K562 (cell line): ENCODE measurements around the gene IDUA. TPM values are rescaled to one million over a fixed set of nuclear protein-coding genes. Genes with fewer than 3 reads are reported as not detected.
A peak's percentile ranks its signal among the peaks of the same experiment; 100 is the strongest.

Experiments
- ATAC-seq: fragments of 200-7000 bp; cut with Tn5 transposase; 3 replicates; pipeline ENCODE4 v1.9.1; 2020; ENCODE audit warnings: moderate library complexity
- BruUV-seq: library from RNA; stranded (reverse); fragments of 400-500 nt; replicated peaks from 2 replicates; lab custom pipeline; 2021; lab: Mats Ljungman, UMichigan
- CTCF ChIA-PET: fragments of 300-600 bp; formaldehyde crosslinking; extraction: SDS; loops from one replicate; lab custom pipeline; 2021; ENCODE audit warnings: low intra/inter-chr PET ratio; lab: Yijun Ruan, JAX
- POLR2A ChIA-PET: fragments of 300-600, 350-650 bp; sonication (Branson Sonifier 250); formaldehyde crosslinking; extraction: SDS; loops from one replicate; lab custom pipeline; 2021; ENCODE audit warnings: antibody characterized with exemption, inconsistent platforms; lab: Yijun Ruan, JAX
- DNase-seq, 4 experiments: peaks; one replicate each; pipeline versions ENCODE4 v3.0.0 to v3.0.0-alpha.2; 2011 to 2018; ENCODE audit warnings: low spot score in 3 of 4, mixed read lengths in 3 of 4; ENCODE audit errors: extremely low read depth in 1 of 4
- FAIRE-seq: peaks from 2 replicates; lab custom pipeline; 2011; peaks lifted over from hg19 to GRCh38; lab: Jason Lieb, UNC
- H2AFZ ChIP-seq: 2 replicates; pipeline ENCODE4 v1.6.0; 2011; ENCODE audit warnings: low read depth, low read length, control low read depth, inconsistent platforms
- H3K27ac ChIP-seq: fragments of 200-600 bp; 3 replicates; pipeline ENCODE4 v1.8.0; 2011; ENCODE audit warnings: low read depth, mild to moderate bottlenecking, control low read depth, inconsistent platforms, low read length, moderate library complexity, mixed read lengths; ENCODE audit errors: extremely low read depth
- H3K27me3 ChIP-seq, 2 experiments: fragments of 300-600 bp in 1 of 2; 2 replicates in 1 of 2; 3 replicates in 1 of 2; pipeline versions ENCODE4 v1.6.0 to v1.8.0; 2011; ENCODE audit warnings: inconsistent platforms in 2 of 2, low read length in 2 of 2, mild to moderate bottlenecking in 1 of 2, mixed read lengths in 1 of 2, moderate library complexity in 1 of 2; ENCODE audit not compliant: control insufficient read depth in 2 of 2, insufficient read depth in 2 of 2
- H3K36me3 ChIP-seq: fragments of 300-600 bp; 3 replicates; pipeline ENCODE4 v1.8.0; 2011; ENCODE audit warnings: mild to moderate bottlenecking, low read length, inconsistent platforms; ENCODE audit not compliant: control insufficient read depth, insufficient read depth
- H3K4me1 ChIP-seq, 2 experiments: fragments of 200-600 bp in 1 of 2; replicated peaks in 1 of 2; 2 replicates in 1 of 2; 3 replicates in 1 of 2; pipeline versions ENCODE4 v1.5.1 to v1.8.0; 2011; ENCODE audit warnings: inconsistent platforms in 2 of 2, low read length in 2 of 2, mild to moderate bottlenecking in 1 of 2, mixed read lengths in 1 of 2, moderate library complexity in 1 of 2; ENCODE audit not compliant: control insufficient read depth in 2 of 2, insufficient read depth in 2 of 2
- H3K4me2 ChIP-seq: 2 replicates; pipeline ENCODE4 v1.6.1; 2011; ENCODE audit warnings: low read length, control low read depth, inconsistent platforms, mixed read lengths; ENCODE audit not compliant: insufficient read depth
- H3K4me3 ChIP-seq: fragments of 200-600 bp; sonication (generic), shearing (Covaris generic); 2 replicates; pipeline ENCODE4 v1.5.1; 2016; ENCODE audit warnings: control low read depth, inconsistent platforms
- H3K79me2 ChIP-seq: fragments of 200-600 bp; 3 replicates; pipeline ENCODE4 v1.8.0; 2011; ENCODE audit warnings: low read length, inconsistent platforms; ENCODE audit not compliant: control insufficient read depth, insufficient read depth
- H3K9ac ChIP-seq, 2 experiments: 2 replicates each; pipeline versions ENCODE4 v1.6.0 to v1.6.1; 2011; ENCODE audit warnings: low read depth in 2 of 2, low read length in 2 of 2, control low read depth in 1 of 2, inconsistent platforms in 1 of 2, mild to moderate bottlenecking in 1 of 2, mixed read lengths in 1 of 2; ENCODE audit not compliant: insufficient read depth in 1 of 2
- H3K9me1 ChIP-seq: one replicate; pipeline ENCODE4 v1.6.0; 2011; ENCODE audit warnings: inconsistent platforms, mild to moderate bottlenecking, low read length, moderate library complexity; ENCODE audit not compliant: control insufficient read depth, insufficient read depth
- H3K9me3 ChIP-seq: replicated peaks from 2 replicates; pipeline ENCODE4 v1.5.1; 2011; ENCODE audit warnings: low read depth, low read length, inconsistent platforms; ENCODE audit not compliant: control insufficient read depth, insufficient read depth
- H4K20me1 ChIP-seq: replicated peaks from 2 replicates; pipeline ENCODE4 v1.6.1; 2011; ENCODE audit warnings: low read length, inconsistent platforms, mixed read lengths; ENCODE audit not compliant: control insufficient read depth, insufficient read depth
- GTF2A2 ChIP-seq: IDR thresholded peaks from 2 replicates; pipeline ENCODE4 v1.6.1; 2016; ENCODE audit warnings: mild to moderate bottlenecking, missing genetic modification characterization, missing compliant biosample characterization
- JUND ChIP-seq, 2 experiments: IDR thresholded peaks; 2 replicates in 1 of 2; 3 replicates in 1 of 2; pipeline ENCODE4 v1.6.1; 2011; ENCODE audit warnings: borderline replicate concordance in 2 of 2, low read depth in 2 of 2, low read length in 2 of 2, improper control_type of control experiment in 1 of 2, missing biosample characterization in 1 of 2, missing genetic modification characterization in 1 of 2, missing genetic modification reagents in 1 of 2
- NBN ChIP-seq: fragments of 450-650 bp; IDR thresholded peaks from 2 replicates; pipeline ENCODE4 v1.6.1; 2016; ENCODE audit warnings: low read depth, mild to moderate bottlenecking
- NCOR1 ChIP-seq: fragments of 450-650 bp; IDR thresholded peaks from 2 replicates; pipeline ENCODE4 v1.6.1; 2016; ENCODE audit warnings: mild to moderate bottlenecking, moderate library complexity
- PHB ChIP-seq: fragments of 250-450 bp; sonication (Bioruptor Pico); IDR thresholded peaks from 2 replicates; pipeline ENCODE4 v1.5.0; 2021
- POLR2G ChIP-seq: fragments of 200-400 bp; formaldehyde crosslinking; IDR thresholded peaks from 2 replicates; pipeline ENCODE4 v1.6.1; 2017; ENCODE audit warnings: low read depth, mild to moderate bottlenecking, antibody characterized with exemption, low read length, moderate library complexity
- POLR3G ChIP-seq: IDR thresholded peaks from 2 replicates; pipeline ENCODE4 v1.6.1; 2011; ENCODE audit not compliant: insufficient read length, insufficient replicate concordance; ENCODE audit errors: extremely low read depth
- RFX1 ChIP-seq: fragments of 450-650 bp; IDR thresholded peaks from 2 replicates; pipeline ENCODE4 v1.6.1; 2016; ENCODE audit warnings: mild to moderate bottlenecking, moderate library complexity
- SRSF9 ChIP-seq: fragments of 200-400 bp; formaldehyde crosslinking; IDR thresholded peaks from 2 replicates; pipeline ENCODE4 v1.6.1; 2017; ENCODE audit warnings: low read depth, low read length, borderline replicate concordance
- TCFL5 ChIP-seq: fragments of 250-450 bp; sonication (Bioruptor Pico); conservative IDR thresholded peaks from 2 replicates; pipeline ENCODE4 v1.6.1; 2021; ENCODE audit warnings: mild to moderate bottlenecking, moderate library complexity, matching md5 sums
- YBX1 ChIP-seq: fragments of 450-650 bp; IDR thresholded peaks from 2 replicates; pipeline ENCODE4 v1.7.1; 2016; ENCODE audit warnings: mild to moderate bottlenecking
- ZFPM2 ChIP-seq: fragments of 250-450 bp; sonication (Bioruptor Pico); IDR thresholded peaks from 2 replicates; pipeline ENCODE4 v1.5.1; 2022; ENCODE audit warnings: mild to moderate bottlenecking
- ZNF224 ChIP-seq: sonication (generic); formaldehyde crosslinking; IDR thresholded peaks from 2 replicates; pipeline ENCODE4 v1.8.0; 2022; ENCODE audit warnings: mild to moderate bottlenecking, missing genetic modification reagents
- ZNF408 ChIP-seq: fragments of 250-450 bp; sonication (Bioruptor Pico); IDR thresholded peaks from 2 replicates; pipeline ENCODE4 v1.4.0; 2020; ENCODE audit warnings: low read depth, mild to moderate bottlenecking, moderate library complexity
- WGBS: fragments of 100-300 bp; shearing (Covaris generic); methylation state at CpG from one replicate; pipeline ENCODE4 v1.1.6; 2016; ENCODE audit warnings: low coverage, mixed read lengths; ENCODE audit not compliant: insufficient coverage; ENCODE audit errors: missing lambda C conversion rate; 5-methylcytosine and 5-hydroxymethylcytosine counted together
- in situ Hi-C: fragments of 300-500 bp; cut with MboI; formaldehyde crosslinking; loops from 4 replicates; pipeline ENCODE4 v1.15.0; 2018; ENCODE audit warnings: inconsistent platforms, mixed read lengths
- intact Hi-C: fragments of 100-400 bp; cut with micrococcal nuclease; formaldehyde crosslinking; loops from 2 replicates; pipeline ENCODE4 v1.14.2; 2022
- polyA plus RNA-seq, 8 experiments: library from polyadenylated mRNA; depleted of rRNA in 4 of 8; stranded (reverse) in 5 of 8; unstranded in 3 of 8; fragments of >200 nt; fragmentation: Nextera tagmentation in 2 of 8; fragmentation: Illumina TruSeq in 1 of 8; extraction: Ambion mirVana in 2 of 8; extraction: Trizol in 1 of 8; gene quantifications; 2 replicates each; pipeline versions ENCODE4 v1.2.1 to v1.2.3, GENCODE V29; 2011 to 2014; ENCODE audit warnings: inconsistent platforms in 1 of 8, missing spikeins in 1 of 8
- total RNA-seq, 7 experiments: library from RNA; depleted of rRNA in 6 of 7; stranded (reverse); fragments of >200 nt in 6 of 7; fragmentation: Illumina TruSeq in 2 of 7; extraction: Trizol in 2 of 7; gene quantifications; 2 replicates each; pipeline versions ENCODE4 v1.2.1 to v1.2.3, GENCODE V29; 2011 to 2021; ENCODE audit warnings: low replicate concordance in 1 of 7
- TF ChIP-seq, protein P1 (sequence below): fragments of 450-650 bp; IDR thresholded peaks from one replicate; pipeline ENCODE4 v1.6.1; 2018; ENCODE audit warnings: mild to moderate bottlenecking, moderate library complexity; ENCODE audit not compliant: partially characterized antibody
- TF ChIP-seq, protein P2 (sequence below): sonication (generic); formaldehyde crosslinking; IDR thresholded peaks from 2 replicates; pipeline ENCODE4 v1.8.1; 2023; ENCODE audit warnings: mild to moderate bottlenecking, missing genetic modification reagents
- TF ChIP-seq, protein P3 (sequence below): fragments of 250-450 bp; sonication (Bioruptor Pico); IDR thresholded peaks from 2 replicates; pipeline ENCODE4 v1.5.1; 2021; ENCODE audit warnings: mild to moderate bottlenecking

Gene IDUA
- total and polyA plus RNA-seq, 9 of the 15 experiments (the other 6 are each of a cell fraction or from before 2014, with no cell fraction given): 0.04 to 16.1 (median 1.2) TPM

DNA sequence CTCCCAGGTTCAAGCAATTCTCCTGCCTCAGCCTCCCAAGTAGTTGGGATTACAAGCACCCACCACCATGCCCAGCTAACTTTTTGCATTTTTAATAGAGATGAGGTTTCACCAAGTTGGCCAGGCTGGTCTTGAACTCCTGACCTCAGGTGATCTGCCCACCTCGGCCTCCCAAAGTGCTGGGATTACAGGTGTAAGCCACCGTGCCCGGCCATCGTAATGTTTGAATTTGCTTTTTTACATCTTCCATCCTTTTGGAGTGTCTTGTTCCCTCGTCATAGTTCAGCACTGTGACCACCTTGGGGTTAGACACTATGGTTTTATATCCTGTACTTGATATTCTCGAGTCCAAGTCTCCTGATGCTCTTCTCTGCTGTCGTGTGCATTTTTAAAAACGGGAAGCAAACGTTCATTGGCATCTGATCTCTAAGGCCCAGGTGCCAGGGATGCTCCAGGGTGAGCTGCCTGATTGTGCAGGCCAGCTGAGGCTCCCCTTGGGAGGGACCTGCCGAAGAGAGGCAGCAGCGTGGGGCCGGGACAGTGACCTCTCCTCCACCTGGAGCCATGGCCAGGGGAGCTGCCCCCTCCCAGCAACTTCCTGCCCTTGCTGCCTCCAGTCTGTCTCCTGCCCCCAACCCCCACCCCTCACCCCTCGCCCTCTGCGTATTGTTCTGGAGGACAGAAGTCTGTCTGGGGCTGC is 30.2 kb upstream of the IDUA start (continued):
- TF ChIP-seq, protein P1, sequence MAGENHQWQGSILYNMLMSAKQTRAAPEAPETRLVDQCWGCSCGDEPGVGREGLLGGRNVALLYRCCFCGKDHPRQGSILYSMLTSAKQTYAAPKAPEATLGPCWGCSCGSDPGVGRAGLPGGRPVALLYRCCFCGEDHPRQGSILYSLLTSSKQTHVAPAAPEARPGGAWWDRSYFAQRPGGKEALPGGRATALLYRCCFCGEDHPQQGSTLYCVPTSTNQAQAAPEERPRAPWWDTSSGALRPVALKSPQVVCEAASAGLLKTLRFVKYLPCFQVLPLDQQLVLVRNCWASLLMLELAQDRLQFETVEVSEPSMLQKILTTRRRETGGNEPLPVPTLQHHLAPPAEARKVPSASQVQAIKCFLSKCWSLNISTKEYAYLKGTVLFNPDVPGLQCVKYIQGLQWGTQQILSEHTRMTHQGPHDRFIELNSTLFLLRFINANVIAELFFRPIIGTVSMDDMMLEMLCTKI: no peak
- no peak for TF ChIP-seq ZFPM2
- TF ChIP-seq GTF2A2 (tag): no peak
- TF ChIP-seq RFX1: no peak
- TF ChIP-seq, protein P2, sequence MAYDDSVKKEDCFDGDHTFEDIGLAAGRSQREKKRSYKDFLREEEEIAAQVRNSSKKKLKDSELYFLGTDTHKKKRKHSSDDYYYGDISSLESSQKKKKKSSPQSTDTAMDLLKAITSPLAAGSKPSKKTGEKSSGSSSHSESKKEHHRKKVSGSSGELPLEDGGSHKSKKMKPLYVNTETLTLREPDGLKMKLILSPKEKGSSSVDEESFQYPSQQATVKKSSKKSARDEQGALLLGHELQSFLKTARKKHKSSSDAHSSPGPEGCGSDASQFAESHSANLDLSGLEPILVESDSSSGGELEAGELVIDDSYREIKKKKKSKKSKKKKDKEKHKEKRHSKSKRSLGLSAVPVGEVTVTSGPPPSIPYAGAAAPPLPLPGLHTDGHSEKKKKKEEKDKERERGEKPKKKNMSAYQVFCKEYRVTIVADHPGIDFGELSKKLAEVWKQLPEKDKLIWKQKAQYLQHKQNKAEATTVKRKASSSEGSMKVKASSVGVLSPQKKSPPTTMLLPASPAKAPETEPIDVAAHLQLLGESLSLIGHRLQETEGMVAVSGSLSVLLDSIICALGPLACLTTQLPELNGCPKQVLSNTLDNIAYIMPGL (CRISPR knock-in tag): no peak

DNA sequence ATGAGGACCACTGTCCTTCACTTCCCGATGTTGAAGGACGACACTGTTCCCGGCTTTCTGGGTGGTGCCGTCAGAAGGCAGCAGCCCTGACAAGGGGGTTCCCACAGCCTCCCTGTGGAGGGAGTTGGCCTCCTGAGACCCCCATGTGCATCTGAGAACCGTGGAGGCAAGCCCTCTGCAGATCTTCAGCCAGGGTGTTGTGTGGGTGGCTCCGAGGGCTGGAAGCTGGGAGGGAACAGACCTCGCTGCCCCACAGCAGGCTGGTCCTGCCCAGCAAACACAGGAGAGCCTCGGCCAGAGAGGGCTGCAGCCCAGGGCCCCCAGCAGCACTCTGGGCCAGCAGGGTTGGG is 29.6 kb upstream of the IDUA start:
- H2AFZ ChIP-seq: no peak overlapping the region
- FAIRE-seq: no peak
- no peak overlapping the region for H3K4me2 ChIP-seq
- CTCF ChIA-PET: interaction anchor here (0.7 kb wide), 1 partner anchor 115 kb away, joined by 3 read pairs; no protein-coding TSS in a partner anchor
- H4K20me1 ChIP-seq: no peaks in the 10 kb centered on the region
- intact Hi-C loops: no loop called here
- WGBS: 66% methylated on average over 8 of the region's 8 CpGs
- peak overlapping the region in 1 of 2 experiments; percentile 58; a peak in 1 of 4 replicates for H3K9ac ChIP-seq
- TF ChIP-seq NBN (no peak), TCFL5 (CRISPR knock-in tag) (no peak), NCOR1 (no peak), JUND (IDR thresholded peaks at IDR 0.05; ENCODE audit: borderline replicate concordance, low read depth, low read length) (no peak), JUND (tag; IDR thresholded peaks at IDR 0.05; ENCODE audit: borderline replicate concordance, low read depth, low read length) (no peak), ZNF408 (no peak), POLR2G (no peak), YBX1 (no peak), PHB (CRISPR knock-in tag) (no peak), ZNF224 (no peak), POLR3G (no peak), SRSF9 (no peak)
- TF ChIP-seq, protein P3, sequence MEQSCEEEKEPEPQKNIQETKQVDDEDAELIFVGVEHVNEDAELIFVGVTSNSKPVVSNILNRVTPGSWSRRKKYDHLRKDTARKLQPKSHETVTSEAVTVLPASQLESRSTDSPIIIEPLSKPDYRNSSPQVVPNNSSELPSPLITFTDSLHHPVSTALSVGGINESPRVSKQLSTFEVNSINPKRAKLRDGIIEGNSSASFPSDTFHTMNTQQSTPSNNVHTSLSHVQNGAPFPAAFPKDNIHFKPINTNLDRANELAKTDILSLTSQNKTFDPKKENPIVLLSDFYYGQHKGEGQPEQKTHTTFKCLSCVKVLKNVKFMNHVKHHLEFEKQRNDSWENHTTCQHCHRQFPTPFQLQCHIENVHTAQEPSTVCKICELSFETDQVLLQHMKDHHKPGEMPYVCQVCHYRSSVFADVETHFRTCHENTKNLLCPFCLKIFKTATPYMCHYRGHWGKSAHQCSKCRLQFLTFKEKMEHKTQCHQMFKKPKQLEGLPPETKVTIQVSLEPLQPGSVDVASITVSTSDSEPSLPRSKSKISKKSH (CRISPR knock-in tag): no peak
- TF ChIP-seq, all 486 proteins: peak for 0
- no peak overlapping the region for H3K27ac ChIP-seq
- H3K9me1 ChIP-seq: no peaks in the 10 kb centered on the region
- BruUV-seq: no TSS peak
- H3K27me3 ChIP-seq: no peaks in the 10 kb centered on the region
- no peaks in the 10 kb centered on the region for H3K9me3 ChIP-seq
- peaks cover 9% of the 10 kb centered on the region; the same call in 1 of the 3 replicates for H3K36me3 ChIP-seq
- in situ Hi-C loops: no loop called here
- peaks cover 0 to 32% of the 10 kb centered on the region in 2 experiments; a peak in 2 of 5 replicates for H3K4me1 ChIP-seq
- no peak for DNase-seq
- H3K4me3 ChIP-seq: no peak overlapping the region
- ATAC-seq: no peak
- H3K79me2 ChIP-seq: no peaks in the 10 kb centered on the region
- POLR2A ChIA-PET: no interaction called here
